Ishikawa (cell line): ENCODE data around the gene NOXA1.

Experiments
- CEBPB ChIP-seq: IDR thresholded peaks from 2 replicates; pipeline ENCODE4 v1.6.1; 2012
- CREB1 ChIP-seq: IDR thresholded peaks from 2 replicates; pipeline ENCODE4 v1.6.1; 2012; ENCODE audit warnings: low read depth
- EGR1 ChIP-seq: IDR thresholded peaks from 2 replicates; pipeline ENCODE4 v1.6.1; 2012
- EP300 ChIP-seq: IDR thresholded peaks from 2 replicates; pipeline ENCODE4 v1.6.1; 2012; ENCODE audit warnings: borderline replicate concordance
- FOXM1 ChIP-seq: IDR thresholded peaks from 2 replicates; pipeline ENCODE4 v1.6.1; 2012; ENCODE audit warnings: low read depth, borderline replicate concordance
- NFIC ChIP-seq: IDR thresholded peaks from 2 replicates; pipeline ENCODE4 v1.6.1; 2012
- RAD21 ChIP-seq: IDR thresholded peaks from 2 replicates; pipeline ENCODE4 v1.6.1; 2012; ENCODE audit warnings: low read depth
- TAF1 ChIP-seq: IDR thresholded peaks from 2 replicates; pipeline ENCODE4 v1.6.1; 2012; ENCODE audit warnings: low read depth, mild to moderate bottlenecking
- TCF12 ChIP-seq: IDR thresholded peaks from 2 replicates; pipeline ENCODE4 v1.6.1; 2012; ENCODE audit warnings: low read depth
- TEAD4 ChIP-seq: IDR thresholded peaks from 2 replicates; pipeline ENCODE4 v1.6.1; 2012
- USF1 ChIP-seq: IDR thresholded peaks from 2 replicates; pipeline ENCODE4 v1.6.1; 2012
- YY1 ChIP-seq: IDR thresholded peaks from 2 replicates; pipeline ENCODE4 v1.6.1; 2012; ENCODE audit warnings: low read depth
- ZBTB7A ChIP-seq: IDR thresholded peaks from 2 replicates; pipeline ENCODE4 v1.6.1; 2012; ENCODE audit warnings: low read depth
- TF ChIP-seq, protein P1 (sequence below): IDR thresholded peaks from 2 replicates; pipeline ENCODE4 v1.6.1; 2012; ENCODE audit warnings: low read depth, mild to moderate bottlenecking
- TF ChIP-seq, protein P2 (sequence below): IDR thresholded peaks from 2 replicates; pipeline ENCODE4 v1.6.1; 2012

Gene NOXA1

DNA sequence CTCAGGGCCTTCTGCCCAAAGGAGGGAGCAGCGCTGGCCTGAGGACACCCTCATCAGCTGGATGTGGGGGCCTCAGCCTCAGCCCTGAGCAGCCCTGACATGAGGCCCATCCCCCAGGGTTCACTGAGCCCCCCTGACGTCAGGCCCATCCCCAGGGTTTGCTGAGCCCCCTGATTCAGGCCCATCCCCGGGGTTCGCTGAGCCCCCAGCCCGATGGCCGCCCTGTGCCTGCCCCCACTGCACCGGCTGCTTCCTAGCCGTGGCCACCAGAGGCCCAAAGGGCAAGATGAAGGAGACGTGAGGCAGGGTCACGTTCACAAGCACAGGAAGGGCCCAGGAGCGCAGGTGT, 55.4 kb downstream of the NOXA1 start:
- TF ChIP-seq FOXM1 (no peak), TEAD4 (no peak)

DNA sequence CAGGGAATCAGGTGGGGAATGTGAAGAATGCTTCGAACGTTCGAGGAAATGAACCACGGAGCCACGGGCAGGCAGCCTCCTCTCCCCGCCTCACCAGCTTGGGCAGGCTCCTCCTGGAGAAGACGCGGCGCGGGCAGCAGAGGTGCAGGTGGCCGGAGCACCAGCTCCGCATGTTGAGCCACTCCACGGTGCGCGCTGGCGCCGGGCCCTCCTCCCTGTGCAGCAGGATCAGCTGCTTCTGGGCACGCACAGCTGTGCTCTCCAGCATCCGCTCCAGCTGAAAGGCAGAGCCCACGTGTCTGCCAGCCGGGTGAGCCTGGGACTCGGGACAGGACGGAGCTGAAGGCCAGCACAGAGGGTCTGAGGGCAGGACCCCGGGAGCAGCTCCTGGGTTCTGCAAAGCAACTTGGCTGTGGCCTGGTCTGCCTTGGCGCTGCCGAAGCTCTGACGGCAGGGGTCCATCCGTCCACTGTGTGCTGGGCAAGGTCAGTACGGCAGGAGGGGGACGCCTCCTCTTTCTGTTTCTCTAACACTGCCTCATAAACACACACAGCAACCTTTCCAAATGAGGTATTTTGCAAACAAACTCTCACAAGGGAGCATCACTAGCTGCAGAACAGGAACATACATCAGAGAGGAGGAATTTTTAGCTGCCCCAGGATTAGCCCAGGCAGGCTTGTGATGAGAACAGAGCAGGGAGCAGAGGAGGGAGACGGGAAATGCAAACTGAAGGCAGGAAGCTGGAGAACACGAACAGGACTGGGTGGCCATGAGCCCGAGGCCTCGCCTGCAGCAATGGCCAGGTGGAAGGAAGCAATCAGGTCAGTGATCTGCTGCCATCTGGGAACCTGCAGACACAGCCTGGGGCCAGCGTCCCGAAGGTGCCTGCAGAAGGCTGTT, 56.0 kb downstream of the NOXA1 start:
- TF ChIP-seq, protein P1, sequence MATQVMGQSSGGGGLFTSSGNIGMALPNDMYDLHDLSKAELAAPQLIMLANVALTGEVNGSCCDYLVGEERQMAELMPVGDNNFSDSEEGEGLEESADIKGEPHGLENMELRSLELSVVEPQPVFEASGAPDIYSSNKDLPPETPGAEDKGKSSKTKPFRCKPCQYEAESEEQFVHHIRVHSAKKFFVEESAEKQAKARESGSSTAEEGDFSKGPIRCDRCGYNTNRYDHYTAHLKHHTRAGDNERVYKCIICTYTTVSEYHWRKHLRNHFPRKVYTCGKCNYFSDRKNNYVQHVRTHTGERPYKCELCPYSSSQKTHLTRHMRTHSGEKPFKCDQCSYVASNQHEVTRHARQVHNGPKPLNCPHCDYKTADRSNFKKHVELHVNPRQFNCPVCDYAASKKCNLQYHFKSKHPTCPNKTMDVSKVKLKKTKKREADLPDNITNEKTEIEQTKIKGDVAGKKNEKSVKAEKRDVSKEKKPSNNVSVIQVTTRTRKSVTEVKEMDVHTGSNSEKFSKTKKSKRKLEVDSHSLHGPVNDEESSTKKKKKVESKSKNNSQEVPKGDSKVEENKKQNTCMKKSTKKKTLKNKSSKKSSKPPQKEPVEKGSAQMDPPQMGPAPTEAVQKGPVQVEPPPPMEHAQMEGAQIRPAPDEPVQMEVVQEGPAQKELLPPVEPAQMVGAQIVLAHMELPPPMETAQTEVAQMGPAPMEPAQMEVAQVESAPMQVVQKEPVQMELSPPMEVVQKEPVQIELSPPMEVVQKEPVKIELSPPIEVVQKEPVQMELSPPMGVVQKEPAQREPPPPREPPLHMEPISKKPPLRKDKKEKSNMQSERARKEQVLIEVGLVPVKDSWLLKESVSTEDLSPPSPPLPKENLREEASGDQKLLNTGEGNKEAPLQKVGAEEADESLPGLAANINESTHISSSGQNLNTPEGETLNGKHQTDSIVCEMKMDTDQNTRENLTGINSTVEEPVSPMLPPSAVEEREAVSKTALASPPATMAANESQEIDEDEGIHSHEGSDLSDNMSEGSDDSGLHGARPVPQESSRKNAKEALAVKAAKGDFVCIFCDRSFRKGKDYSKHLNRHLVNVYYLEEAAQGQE = no peak
- TF ChIP-seq EP300 (no peak), TAF1 (no peak), RAD21 (no peak), FOXM1 (no peak), NFIC (no peak), TEAD4 (no peak), YY1 (no peak), USF1 (no peak), CREB1 (no peak), EGR1 (no peak), ZBTB7A (no peak), CEBPB (no peak), TCF12 (no peak)
- TF ChIP-seq, protein P2, sequence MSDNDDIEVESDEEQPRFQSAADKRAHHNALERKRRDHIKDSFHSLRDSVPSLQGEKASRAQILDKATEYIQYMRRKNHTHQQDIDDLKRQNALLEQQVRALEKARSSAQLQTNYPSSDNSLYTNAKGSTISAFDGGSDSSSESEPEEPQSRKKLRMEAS = no peak

GRCh38 chr9:137479892-137480685, 56.9 kb downstream of the NOXA1 start:
- TF ChIP-seq, protein P2 = no peak
- TF ChIP-seq FOXM1 (no peak), EP300 (no peak)

- TF ChIP-seq TCF12 = no peak
- TF ChIP-seq, protein P1 = no peak
- no peak for TF ChIP-seq NFIC
Measured at GRCh38 chr9:137480686-137481683, 57.8 kb downstream of the NOXA1 start.

DNA sequence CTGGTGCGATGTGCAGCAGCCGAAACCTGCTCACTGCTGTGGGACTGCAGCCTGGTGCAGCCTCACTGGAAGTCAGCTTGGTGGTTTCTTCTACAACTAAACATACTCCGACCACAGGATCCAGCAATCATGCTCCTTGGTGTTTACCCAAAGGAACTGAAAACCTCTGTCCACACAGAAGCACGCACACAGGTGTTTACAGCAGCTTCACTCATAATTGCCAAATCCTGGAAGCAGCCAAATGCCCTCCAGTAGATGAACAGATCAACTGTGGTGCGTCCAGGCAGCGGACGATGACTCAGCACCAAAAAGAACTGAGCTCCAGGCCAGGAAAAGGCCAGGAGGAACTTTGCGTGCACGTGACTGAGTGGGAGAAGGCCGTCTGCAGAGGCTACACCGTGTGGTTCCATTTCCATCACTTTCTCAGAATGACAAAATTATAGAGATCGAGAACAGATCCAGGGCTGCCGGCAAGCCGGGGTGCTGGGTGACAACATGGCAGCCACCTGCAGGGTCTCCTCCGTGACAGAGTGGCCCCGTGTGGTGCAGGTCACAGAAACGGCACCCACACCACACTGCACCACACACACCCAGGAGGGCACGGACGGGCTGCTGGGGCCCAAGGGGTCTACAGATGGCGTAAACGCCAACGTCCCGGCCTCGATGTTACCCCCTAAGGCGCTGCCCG, 59.0 kb downstream of the NOXA1 start:
- TF ChIP-seq ZBTB7A (no peak), CEBPB (no peak), CREB1 (no peak), YY1 (no peak), NFIC (no peak), EGR1 (no peak), TEAD4 (no peak), FOXM1 (no peak), USF1 (no peak), EP300 (no peak), RAD21 (no peak), TAF1 (no peak), TCF12 (no peak)
- TF ChIP-seq, protein P2 = no peak
- TF ChIP-seq, protein P1 = no peak
